Superior temporal gyrus (tissue), 1 donor: ENCODE measurements around the gene RDH5.
"Not testable (repeated sequence)": the region's sequence is repeated elsewhere in the genome, so short reads cannot be mapped to it uniquely, and the experiment has no call there.

Source experiments
- DNase-seq: peaks from one replicate; pipeline ENCODE4 v3.0.0-alpha.2; 2016; ENCODE audit errors: extremely low spot score

RDH5 gene

GRCh38 chr12:55745361-55746173 is 25.4 kb downstream of the RDH5 start:
- no peak for DNase-seq

GRCh38 chr12:55746174-55746912 is 26.1 kb downstream of the RDH5 start:
- DNase-seq: no peak

- no peak for DNase-seq
Observed at GRCh38 chr12:55746913-55747231, 26.7 kb downstream of the RDH5 start.

DNA sequence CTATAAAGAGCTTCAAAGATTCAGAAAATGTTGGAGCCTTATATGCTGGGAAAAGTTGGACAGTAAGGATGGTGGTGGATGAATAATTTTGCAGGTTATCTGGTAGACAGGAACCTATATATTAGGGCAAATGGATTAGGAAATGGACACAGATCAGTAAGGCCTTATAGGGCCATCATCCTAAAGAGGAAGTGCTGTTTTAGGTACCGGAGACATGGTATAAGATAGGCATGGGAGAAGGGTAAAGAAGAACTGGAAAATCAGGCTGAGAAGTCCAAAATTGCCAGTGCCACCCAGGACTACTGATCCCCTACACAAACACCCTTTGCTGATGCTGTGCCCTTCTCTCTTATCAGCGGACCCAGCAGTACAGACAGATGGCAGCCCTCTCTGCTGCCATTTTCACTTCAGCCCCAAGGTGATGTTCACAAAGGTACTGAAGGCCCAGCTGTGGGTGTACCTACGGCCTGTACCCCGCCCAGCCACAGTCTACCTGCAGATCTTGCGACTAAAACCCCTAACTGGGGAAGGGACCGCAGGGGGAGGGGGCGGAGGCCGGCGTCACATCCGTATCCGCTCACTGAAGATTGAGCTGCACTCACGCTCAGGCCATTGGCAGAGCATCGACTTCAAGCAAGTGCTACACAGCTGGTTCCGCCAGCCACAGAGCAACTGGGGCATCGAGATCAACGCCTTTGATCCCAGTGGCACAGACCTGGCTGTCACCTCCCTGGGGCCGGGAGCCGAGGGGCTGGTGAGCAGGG is 28.2 kb downstream of the RDH5 start:
- no peak for DNase-seq

DNA sequence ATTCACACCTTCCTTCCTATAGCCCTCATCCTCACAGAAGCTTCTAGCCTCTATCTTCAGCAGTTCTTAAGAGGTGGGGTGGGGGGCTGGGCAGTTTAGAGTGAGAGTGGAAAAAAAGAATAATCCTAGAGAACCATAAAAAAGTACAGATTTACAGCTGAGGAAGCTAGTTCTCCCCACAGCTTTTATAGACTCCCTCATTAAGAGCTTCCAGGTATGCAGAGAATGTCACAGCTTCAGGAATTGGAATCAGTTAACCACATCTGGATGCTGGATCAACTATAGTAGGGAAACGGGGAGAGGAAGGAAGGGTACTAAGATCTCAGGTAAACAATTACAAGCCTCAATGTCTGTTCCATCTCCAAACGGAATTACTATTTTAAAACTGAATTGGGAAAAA is 35.1 kb downstream of the RDH5 start:
- no peak for DNase-seq

GRCh38 chr12:55757701-55758100 is 37.5 kb downstream of the RDH5 start:
- DNase-seq: no peak

DNA sequence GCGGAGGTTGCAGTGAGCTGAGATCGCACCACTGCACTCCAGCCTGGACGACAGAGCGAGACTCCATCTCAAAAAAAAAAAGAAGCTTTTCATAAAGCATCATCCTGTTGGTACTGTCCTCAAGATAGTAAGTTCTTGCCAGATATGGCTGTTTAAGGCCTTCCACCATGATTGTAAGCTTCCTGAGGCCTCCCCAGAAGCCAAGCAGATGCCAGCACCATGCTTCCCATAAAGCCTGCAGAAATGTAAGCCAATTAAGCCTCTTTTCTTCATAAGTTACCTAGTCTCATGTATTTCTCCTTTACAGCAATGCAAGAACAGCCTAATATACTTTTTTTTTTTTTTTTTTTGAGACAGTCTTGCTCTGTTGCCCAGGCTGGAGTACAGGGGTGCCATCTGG is 38.4 kb downstream of the RDH5 start:
- not testable (repeated sequence) for DNase-seq

DNA sequence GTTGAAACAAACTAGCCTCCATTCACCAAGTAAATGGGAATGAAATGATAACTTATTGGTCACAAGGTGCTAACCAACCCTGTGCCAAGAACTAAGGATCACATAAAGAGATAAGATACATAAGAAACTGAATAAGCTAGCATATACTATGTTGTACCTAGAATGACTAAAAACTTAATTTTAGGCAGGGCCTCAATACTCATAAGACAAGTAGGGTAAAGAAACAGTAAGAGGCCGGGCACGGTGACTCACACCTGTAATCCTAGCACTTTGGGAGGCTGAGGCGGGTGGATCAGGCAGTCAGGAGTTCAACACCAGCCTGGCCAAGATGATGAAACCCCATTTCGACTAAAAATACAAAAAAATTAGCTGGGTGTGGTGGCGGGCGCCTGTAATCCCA is 40.5 kb downstream of the RDH5 start:
- DNase-seq: no peak

- DNase-seq: no peak
Observed at GRCh38 chr12:55762646-55763045, 42.5 kb downstream of the RDH5 start.

DNA sequence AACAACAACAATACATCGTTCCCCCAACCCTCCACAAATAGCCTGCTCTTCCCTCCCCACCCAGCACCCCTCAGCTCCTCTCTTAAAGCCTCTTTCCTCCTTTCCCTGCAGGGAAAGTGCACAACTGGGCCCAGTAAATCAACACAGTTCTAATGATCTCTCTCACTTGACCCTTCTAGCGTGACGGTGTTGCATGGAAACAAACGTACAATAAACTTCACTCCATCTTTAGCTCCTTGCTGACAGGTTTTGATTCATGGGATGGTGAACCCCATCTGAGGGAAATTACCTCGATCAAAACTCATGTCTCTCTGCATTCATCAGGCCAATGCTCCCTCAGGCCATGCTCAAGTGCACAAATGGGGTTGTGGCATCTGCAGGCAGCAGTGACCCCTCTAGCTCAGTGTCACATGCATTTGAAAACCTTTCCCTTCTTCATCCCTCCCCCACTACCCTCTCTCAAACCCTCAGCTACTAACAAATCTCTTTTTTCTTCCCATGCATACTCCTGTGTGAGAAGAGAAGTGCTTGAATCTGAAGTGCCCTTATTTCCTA is 45.6 kb downstream of the RDH5 start:
- DNase-seq: no peak

DNA sequence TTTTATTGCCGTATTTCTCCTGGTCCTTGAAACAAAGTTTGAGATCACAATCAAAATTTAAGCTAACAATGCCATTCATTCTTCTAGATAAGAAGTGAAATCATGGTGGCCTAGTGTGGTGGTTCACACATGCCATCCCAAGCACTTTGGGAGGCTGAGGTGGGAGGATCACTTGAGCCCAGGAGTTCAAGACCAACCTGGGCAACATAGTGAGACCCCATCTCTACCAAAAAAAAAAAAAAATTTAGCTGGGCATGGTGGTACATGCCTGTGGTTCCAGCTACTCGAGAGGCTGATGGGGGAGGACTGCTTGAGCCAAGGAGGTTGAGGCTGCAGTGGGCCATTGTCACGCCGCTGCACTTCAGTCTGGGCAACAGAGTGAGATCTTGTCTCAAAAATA is 47.0 kb downstream of the RDH5 start:
- DNase-seq: no peak

DNA sequence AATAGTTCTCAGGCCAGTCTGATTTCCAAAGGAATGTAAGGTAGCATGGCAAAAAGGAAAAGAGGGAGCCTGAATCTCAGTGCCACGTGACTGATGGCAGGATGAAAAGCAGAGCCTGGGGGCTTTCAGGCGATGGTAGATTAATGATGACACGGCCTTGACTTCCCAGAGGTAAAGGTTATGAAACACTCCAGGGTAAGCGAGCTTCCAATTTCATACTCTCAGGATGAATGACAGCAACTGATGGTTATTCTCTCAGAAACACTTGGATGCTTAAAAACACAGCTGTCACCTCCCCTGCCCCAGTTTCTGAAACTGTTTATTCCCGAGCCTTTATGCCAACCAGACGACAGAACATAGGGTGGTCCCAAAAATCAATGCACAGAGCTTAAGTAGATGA is 51.5 kb downstream of the RDH5 start:
- DNase-seq: no peak
